AG10803 (cell line): ENCODE results near the gene CRB1.

Experiments used
- DNase-seq: peaks from one replicate; pipeline ENCODE4 v3.0.0; 2010; ENCODE audit warnings: low read depth
- H3K4me3 ChIP-seq: 2 replicates; pipeline ENCODE4 v1.5.1; 2011; ENCODE audit warnings: mild to moderate bottlenecking, low read length, control low read depth
- CTCF ChIP-seq: conservative IDR thresholded peaks from 2 replicates; pipeline ENCODE4 v1.5.1; 2011; ENCODE audit warnings: mild to moderate bottlenecking, low read length, control low read depth, inconsistent platforms

CRB1 gene

GRCh38 chr1:197341626-197342025 is 73.6 kb downstream of the CRB1 start:
- H3K4me3 ChIP-seq, result no peak overlapping the region
- no peak for DNase-seq
- no peak for TF ChIP-seq CTCF

- TF ChIP-seq CTCF, result no peak
- no peak overlapping the region for H3K4me3 ChIP-seq
Observed at GRCh38 chr1:197342044-197342565, 74.1 kb downstream of the CRB1 start.

GRCh38 chr1:197342669-197343068 is 74.6 kb downstream of the CRB1 start:
- DNase-seq, result no peak
- H3K4me3 ChIP-seq, result no peak overlapping the region
- no peak for TF ChIP-seq CTCF

More at GRCh38 chr1:197342044-197342565, 74.1 kb downstream of the CRB1 start:
- no peak for DNase-seq

GRCh38 chr1:197343663-197344273 is 75.7 kb downstream of the CRB1 start:
- DNase-seq, result no peak
- H3K4me3 ChIP-seq, result no peak overlapping the region
- TF ChIP-seq CTCF, result no peak

GRCh38 chr1:197351821-197352440 is 83.9 kb downstream of the CRB1 start:
- TF ChIP-seq CTCF, result no peak
- DNase-seq, result no peak
- no peak overlapping the region for H3K4me3 ChIP-seq

GRCh38 chr1:197355248-197355995 is 87.4 kb downstream of the CRB1 start:
- no peak for TF ChIP-seq CTCF
- no peak for DNase-seq
- no peak overlapping the region for H3K4me3 ChIP-seq
